LHCN-M2 (cell line): ENCODE measurements around the gene TULP1. TPM values are rescaled to one million over a fixed set of nuclear protein-coding genes. Genes with fewer than 3 reads are reported as not detected.
"Not testable (repeated sequence)": the region's sequence is repeated elsewhere in the genome, so short reads cannot be mapped to it uniquely, and the experiment has no call there.

Experiments used
- DNase-seq: peaks from one replicate; pipeline ENCODE4 v3.0.0-alpha.2; 2012; ENCODE audit warnings: low read depth
- total RNA-seq: library from RNA; depleted of rRNA; stranded (reverse); fragments of >200 nt; gene quantifications from 2 replicates; pipeline ENCODE4 v1.2.3, GENCODE V29; 2014

The TULP1 gene
- total RNA-seq, 1 experiment from 2014 or later: not detected

GRCh38 chr6:35521235-35521634 is 8.5 kb upstream of the TULP1 start:
- no peak for DNase-seq

- no peak for DNase-seq
These were observed 6.8 kb upstream of the TULP1 start for GRCh38 chr6:35519313-35520015.

- no peak for DNase-seq
These were observed 6.0 kb upstream of the TULP1 start for GRCh38 chr6:35518566-35519312.

GRCh38 chr6:35517978-35518377 is 5.3 kb upstream of the TULP1 start:
- not testable (repeated sequence) for DNase-seq

GRCh38 chr6:35516712-35517111 is 4.0 kb upstream of the TULP1 start:
- DNase-seq: no peak

GRCh38 chr6:35515939-35516338 is 3.2 kb upstream of the TULP1 start:
- DNase-seq: not testable (repeated sequence)

- DNase-seq: no peak
These were observed 1.9 kb upstream of the TULP1 start for GRCh38 chr6:35514587-35514986.

GRCh38 chr6:35512006-35512405 is 690 bp downstream of the TULP1 start:
- DNase-seq: no peak

- no peak for DNase-seq
These were observed 1.1 kb downstream of the TULP1 start for GRCh38 chr6:35511562-35511941.

GRCh38 chr6:35510916-35511561 is 1.7 kb downstream of the TULP1 start:
- DNase-seq: no peak

GRCh38 chr6:35508542-35508941 is 4.2 kb downstream of the TULP1 start:
- no peak for DNase-seq

- no peak for DNase-seq
These were observed 4.7 kb downstream of the TULP1 start for GRCh38 chr6:35508027-35508426.

- no peak for DNase-seq
These were observed 5.5 kb downstream of the TULP1 start for GRCh38 chr6:35507221-35507620.

- no peak for DNase-seq
These were observed 6.2 kb downstream of the TULP1 start for GRCh38 chr6:35506536-35506935.

GRCh38 chr6:35505999-35506412 is 6.7 kb downstream of the TULP1 start:
- DNase-seq: no peak

- peak; percentile 15 for DNase-seq
These were observed 9.2 kb downstream of the TULP1 start for GRCh38 chr6:35503534-35503933.

GRCh38 chr6:35501784-35502183 is 10.9 kb downstream of the TULP1 start:
- DNase-seq: no peak

- peak; percentile 78 for DNase-seq
These were observed 11.9 kb downstream of the TULP1 start for GRCh38 chr6:35500782-35501181.

GRCh38 chr6:35499372-35499771 is 13.3 kb downstream of the TULP1 start:
- no peak for DNase-seq

- DNase-seq: no peak
These were observed 14.2 kb downstream of the TULP1 start for GRCh38 chr6:35498422-35499067.

- peak; percentile 73 for DNase-seq
These were observed 14.9 kb downstream of the TULP1 start for GRCh38 chr6:35497571-35498421.
